ENCODE results near the gene HRAS. TPM values are rescaled to one million over a fixed set of nuclear protein-coding genes. Genes with fewer than 3 reads are reported as not detected.

HRAS gene
- polyA plus RNA-seq, 2 of the 4 experiments (the other 2 are of a cell fraction): 56.3 to 86.9 TPM

DNA sequence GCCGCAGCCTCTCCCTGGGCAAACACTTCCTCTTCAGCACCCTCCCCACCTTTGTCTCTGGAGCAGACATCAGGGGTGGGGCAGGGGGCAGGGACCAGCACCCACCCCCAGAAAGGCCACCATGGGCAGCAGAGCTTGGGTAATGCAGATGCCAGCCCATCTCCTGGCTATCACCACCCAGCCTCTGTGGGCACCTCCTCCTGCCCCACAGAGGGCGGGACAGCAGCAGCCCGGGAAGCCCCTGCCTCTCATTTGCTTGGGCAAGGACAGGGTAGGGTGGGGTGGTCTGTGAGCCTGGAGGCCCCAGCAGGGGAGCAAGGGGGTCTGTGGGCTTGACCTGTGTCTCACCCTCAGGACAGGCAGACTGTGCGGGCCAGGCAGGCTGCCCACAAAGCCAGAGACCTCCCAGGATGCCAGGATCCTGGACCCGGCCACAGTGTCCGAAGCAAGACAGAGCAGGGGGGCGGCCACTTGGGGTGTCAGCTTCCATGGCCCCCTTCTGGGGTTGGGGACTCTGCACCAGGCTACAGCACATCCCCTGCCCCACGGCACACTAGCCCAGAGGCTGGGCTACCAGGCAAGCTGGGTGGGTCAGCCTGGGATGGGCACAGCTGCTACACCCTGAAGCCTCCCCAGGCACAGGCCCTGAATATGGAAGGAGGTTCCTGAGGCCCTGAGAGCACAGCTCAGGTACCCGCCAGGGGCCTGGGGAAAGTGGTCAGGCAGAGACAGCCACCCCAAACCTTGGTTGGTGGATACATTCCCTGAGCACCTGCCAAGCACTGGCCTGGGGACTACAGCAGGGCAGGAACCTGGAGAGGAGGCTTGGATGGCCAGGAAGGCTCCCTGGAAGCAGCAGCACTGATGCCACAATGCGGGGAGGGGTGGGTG lies 32.8 kb downstream of the HRAS start (continued):
- no peak for TF ChIP-seq EP300 (IDR thresholded peaks at IDR 0.05)
- no peak for TF ChIP-seq NFE2L2 (conservative IDR thresholded peaks at IDR 0.05; ENCODE audit: low read length)
- no peak for TF ChIP-seq NR3C1 (IDR thresholded peaks at IDR 0.05)
- no peak for TF ChIP-seq CBX8 (IDR thresholded peaks at IDR 0.05)
- TF ChIP-seq RAD21 (conservative IDR thresholded peaks at IDR 0.05 in 1 of 2, IDR thresholded peaks at IDR 0.05 in 1 of 2): no peak
- no peak for TF ChIP-seq SMC3 (IDR thresholded peaks at IDR 0.05)

DNA sequence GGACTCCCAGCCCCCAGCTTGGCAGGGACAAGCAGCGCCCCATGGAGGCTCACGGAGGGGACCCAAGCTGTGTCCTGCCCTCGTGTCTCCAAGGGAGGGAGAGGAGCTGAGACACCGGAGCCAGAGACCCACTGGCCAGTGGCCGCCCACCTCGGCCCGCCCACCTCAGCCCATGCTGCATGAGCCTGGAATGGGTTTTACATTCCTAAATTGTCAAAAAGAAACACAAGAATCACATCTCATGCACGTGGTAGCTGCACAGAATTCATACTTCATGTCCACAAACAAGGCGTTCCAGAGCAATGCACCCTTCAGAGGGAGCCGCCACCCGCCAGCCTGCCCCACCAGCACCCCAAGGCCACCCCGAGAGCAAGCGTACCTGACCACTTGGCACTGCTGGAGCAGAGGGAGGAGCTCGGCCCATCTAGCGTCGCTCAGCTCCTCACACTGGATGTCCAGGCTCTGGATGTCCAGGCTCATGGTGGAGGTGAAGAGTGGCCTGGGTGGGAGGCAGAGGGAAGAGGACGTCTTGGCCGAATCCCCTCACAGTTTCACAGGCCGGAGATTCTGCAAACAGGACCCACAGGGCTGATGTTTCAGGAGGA lies 33.6 kb downstream of the HRAS start:
- 83% methylated on average over 19 of the region's 19 CpGs for WGBS (ENCODE audit: missing lambda C conversion rate)
- ChIA-PET POLR2A (interaction anchor here (0.7 kb wide), 1 partner anchor 16 kb away, joined by 3 read pairs; no protein-coding TSS in a partner anchor), CTCF (interaction anchor here (1.4 to 4.8 kb wide), 2 partner anchors 9 to 17 kb away, joined by 4 to 28 read pairs; no protein-coding TSS in a partner anchor)
- no peak for ATAC-seq
- no peak for FAIRE-seq
- no peaks in the 10 kb centered on the region for H3K9me3 ChIP-seq
- H3K27ac ChIP-seq: no peak overlapping the region
- no peak overlapping the region for H3K4me2 ChIP-seq
- H3K4me1 ChIP-seq: peaks cover 12% of the 10 kb centered on the region; the same call in 2 of the 3 replicates
- TF ChIP-seq RFX5 (IDR thresholded peaks at IDR 0.05) (no peak), ZSCAN20 (CRISPR knock-in tag; IDR thresholded peaks at IDR 0.05) (no peak), GATA3 (IDR thresholded peaks at IDR 0.05; ENCODE audit: borderline replicate concordance) (no peak)
- TF ChIP-seq, protein P1, sequence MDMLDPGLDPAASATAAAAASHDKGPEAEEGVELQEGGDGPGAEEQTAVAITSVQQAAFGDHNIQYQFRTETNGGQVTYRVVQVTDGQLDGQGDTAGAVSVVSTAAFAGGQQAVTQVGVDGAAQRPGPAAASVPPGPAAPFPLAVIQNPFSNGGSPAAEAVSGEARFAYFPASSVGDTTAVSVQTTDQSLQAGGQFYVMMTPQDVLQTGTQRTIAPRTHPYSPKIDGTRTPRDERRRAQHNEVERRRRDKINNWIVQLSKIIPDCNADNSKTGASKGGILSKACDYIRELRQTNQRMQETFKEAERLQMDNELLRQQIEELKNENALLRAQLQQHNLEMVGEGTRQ (IDR thresholded peaks at IDR 0.05): no peak
- H3K4me3 ChIP-seq: no peak overlapping the region
- no peak for DNase-seq (ENCODE audit: low read depth in 1 of 2, low spot score in 1 of 2)

DNA sequence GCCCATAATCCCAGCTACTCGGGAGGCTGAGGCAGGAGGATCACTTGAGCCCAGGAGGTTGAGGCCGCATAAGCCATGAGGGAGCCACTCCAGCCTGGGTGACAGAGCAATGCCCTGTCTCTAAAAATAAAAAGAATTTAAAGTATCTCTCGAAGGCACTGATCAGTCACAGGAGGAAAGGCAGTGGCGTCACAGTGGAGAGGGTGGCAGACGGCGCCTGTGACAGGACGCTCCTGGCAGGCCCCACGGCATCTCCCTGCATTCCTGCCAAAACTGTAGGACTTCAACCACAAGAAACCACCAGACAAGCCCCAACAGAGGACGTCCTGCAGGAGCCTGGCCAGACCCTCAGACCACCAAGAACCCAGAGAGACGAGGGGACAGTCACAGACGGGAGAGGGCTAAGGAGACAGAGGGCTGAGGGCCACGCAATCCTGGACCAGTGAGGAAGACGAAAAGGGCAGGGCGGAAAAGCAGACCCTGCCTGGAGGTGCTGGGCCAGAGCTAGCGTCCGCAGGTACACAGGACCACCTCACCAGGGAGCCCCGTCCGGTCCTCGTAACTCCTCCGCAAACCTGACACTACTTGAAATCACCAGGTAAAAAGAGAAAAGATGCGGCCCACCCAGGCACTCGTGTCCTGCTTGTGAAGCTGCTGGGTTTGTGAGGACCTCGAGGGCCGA lies 34.2 kb downstream of the HRAS start:
- 87% methylated on average over 24 of the region's 24 CpGs for WGBS (ENCODE audit: missing lambda C conversion rate)
- no peak overlapping the region for H3K27ac ChIP-seq
- ChIA-PET POLR2A (no interaction called here), CTCF (interaction anchor here (1.4 to 4.8 kb wide), 2 partner anchors 10 to 17 kb away, joined by 4 to 28 read pairs; no protein-coding TSS in a partner anchor)
- no peak for FAIRE-seq
- H3K4me2 ChIP-seq: no peak overlapping the region
- TF ChIP-seq RCOR1 (IDR thresholded peaks at IDR 0.05; ENCODE audit: low read depth, low read length) (no peak), ZSCAN20 (CRISPR knock-in tag; IDR thresholded peaks at IDR 0.05) (no peak), ZC3H11A (IDR thresholded peaks at IDR 0.05) (no peak), FOSB (CRISPR knock-in tag; IDR thresholded peaks at IDR 0.05) (no peak), HOXB13 (CRISPR knock-in tag; IDR thresholded peaks at IDR 0.05; ENCODE audit: low read depth) (no peak), ESRRA (IDR thresholded peaks at IDR 0.05; ENCODE audit: borderline replicate concordance, low read length) (no peak), JUN (IDR thresholded peaks at IDR 0.05) (no peak)
- TF ChIP-seq, protein P2, sequence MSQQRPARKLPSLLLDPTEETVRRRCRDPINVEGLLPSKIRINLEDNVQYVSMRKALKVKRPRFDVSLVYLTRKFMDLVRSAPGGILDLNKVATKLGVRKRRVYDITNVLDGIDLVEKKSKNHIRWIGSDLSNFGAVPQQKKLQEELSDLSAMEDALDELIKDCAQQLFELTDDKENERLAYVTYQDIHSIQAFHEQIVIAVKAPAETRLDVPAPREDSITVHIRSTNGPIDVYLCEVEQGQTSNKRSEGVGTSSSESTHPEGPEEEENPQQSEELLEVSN (IDR thresholded peaks at IDR 0.05; ENCODE audit: borderline replicate concordance, low read depth): no peak
- TF ChIP-seq, protein P3, sequence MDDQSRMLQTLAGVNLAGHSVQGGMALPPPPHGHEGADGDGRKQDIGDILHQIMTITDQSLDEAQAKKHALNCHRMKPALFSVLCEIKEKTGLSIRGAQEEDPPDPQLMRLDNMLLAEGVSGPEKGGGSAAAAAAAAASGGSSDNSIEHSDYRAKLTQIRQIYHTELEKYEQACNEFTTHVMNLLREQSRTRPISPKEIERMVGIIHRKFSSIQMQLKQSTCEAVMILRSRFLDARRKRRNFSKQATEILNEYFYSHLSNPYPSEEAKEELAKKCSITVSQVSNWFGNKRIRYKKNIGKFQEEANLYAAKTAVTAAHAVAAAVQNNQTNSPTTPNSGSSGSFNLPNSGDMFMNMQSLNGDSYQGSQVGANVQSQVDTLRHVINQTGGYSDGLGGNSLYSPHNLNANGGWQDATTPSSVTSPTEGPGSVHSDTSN (IDR thresholded peaks at IDR 0.05): no peak
- TF ChIP-seq, protein P1 (IDR thresholded peaks at IDR 0.05): no peak
- TF ChIP-seq, protein P4, sequence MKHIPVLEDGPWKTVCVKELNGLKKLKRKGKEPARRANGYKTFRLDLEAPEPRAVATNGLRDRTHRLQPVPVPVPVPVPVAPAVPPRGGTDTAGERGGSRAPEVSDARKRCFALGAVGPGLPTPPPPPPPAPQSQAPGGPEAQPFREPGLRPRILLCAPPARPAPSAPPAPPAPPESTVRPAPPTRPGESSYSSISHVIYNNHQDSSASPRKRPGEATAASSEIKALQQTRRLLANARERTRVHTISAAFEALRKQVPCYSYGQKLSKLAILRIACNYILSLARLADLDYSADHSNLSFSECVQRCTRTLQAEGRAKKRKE (CRISPR knock-in tag; IDR thresholded peaks at IDR 0.05; ENCODE audit: low read depth): no peak
- TF ChIP-seq, protein P5, sequence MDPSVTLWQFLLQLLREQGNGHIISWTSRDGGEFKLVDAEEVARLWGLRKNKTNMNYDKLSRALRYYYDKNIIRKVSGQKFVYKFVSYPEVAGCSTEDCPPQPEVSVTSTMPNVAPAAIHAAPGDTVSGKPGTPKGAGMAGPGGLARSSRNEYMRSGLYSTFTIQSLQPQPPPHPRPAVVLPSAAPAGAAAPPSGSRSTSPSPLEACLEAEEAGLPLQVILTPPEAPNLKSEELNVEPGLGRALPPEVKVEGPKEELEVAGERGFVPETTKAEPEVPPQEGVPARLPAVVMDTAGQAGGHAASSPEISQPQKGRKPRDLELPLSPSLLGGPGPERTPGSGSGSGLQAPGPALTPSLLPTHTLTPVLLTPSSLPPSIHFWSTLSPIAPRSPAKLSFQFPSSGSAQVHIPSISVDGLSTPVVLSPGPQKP (IDR thresholded peaks at IDR 0.05; ENCODE audit: low read depth, low read length): no peak
- TF ChIP-seq, protein P6, sequence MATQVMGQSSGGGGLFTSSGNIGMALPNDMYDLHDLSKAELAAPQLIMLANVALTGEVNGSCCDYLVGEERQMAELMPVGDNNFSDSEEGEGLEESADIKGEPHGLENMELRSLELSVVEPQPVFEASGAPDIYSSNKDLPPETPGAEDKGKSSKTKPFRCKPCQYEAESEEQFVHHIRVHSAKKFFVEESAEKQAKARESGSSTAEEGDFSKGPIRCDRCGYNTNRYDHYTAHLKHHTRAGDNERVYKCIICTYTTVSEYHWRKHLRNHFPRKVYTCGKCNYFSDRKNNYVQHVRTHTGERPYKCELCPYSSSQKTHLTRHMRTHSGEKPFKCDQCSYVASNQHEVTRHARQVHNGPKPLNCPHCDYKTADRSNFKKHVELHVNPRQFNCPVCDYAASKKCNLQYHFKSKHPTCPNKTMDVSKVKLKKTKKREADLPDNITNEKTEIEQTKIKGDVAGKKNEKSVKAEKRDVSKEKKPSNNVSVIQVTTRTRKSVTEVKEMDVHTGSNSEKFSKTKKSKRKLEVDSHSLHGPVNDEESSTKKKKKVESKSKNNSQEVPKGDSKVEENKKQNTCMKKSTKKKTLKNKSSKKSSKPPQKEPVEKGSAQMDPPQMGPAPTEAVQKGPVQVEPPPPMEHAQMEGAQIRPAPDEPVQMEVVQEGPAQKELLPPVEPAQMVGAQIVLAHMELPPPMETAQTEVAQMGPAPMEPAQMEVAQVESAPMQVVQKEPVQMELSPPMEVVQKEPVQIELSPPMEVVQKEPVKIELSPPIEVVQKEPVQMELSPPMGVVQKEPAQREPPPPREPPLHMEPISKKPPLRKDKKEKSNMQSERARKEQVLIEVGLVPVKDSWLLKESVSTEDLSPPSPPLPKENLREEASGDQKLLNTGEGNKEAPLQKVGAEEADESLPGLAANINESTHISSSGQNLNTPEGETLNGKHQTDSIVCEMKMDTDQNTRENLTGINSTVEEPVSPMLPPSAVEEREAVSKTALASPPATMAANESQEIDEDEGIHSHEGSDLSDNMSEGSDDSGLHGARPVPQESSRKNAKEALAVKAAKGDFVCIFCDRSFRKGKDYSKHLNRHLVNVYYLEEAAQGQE (IDR thresholded peaks at IDR 0.05): no peak
- peaks cover 12% of the 10 kb centered on the region; the same call in 2 of the 3 replicates for H3K4me1 ChIP-seq
- ATAC-seq: no peak
- H3K9me3 ChIP-seq: no peaks in the 10 kb centered on the region
- no peak for DNase-seq (ENCODE audit: low read depth in 1 of 2, low spot score in 1 of 2)
- H3K4me3 ChIP-seq: no peak overlapping the region

Data from A549 (cell line).